Suprapubic skin (tissue), 3 donors: ENCODE results near the gene C3orf20.

Source experiments
- POLR2A ChIP-seq, 2 donors: fragments of 450-650 bp; IDR thresholded peaks; one replicate each; pipeline ENCODE4 v1.6.1; 2017; ENCODE audit warnings: antibody characterized with exemption in 2 of 2, mild to moderate bottlenecking in 2 of 2, moderate library complexity in 2 of 2
- TF ChIP-seq, protein P1 (sequence below), 2 donors: fragments of 200-600 bp in 1 of 2; fragments of 450-650 bp in 1 of 2; sonication (generic) in 1 of 2; IDR thresholded peaks; one replicate each; pipeline ENCODE4 v1.5.1; 2016 to 2019; ENCODE audit warnings: antibody characterized with exemption in 2 of 2, mild to moderate bottlenecking in 1 of 2, moderate library complexity in 1 of 2

DNA sequence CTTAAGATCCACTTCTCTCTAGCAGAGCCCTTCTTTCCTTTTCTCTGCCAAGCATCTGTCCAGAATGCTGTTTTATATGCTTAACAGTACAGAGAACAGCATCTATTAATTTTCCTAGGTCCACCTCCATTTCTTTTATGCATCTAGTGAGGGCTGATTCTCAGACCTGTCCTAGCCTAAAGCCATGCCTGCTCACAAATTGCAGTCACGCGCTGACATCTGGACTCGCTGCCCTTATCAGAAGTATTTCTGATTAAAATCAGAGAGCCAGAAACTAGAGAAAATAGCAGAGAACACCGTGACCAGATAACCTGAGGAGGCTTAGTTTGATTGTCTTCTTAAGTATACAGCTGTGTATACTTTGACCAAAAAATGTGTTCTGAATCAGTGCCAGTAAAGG is 1.9 kb downstream of the C3orf20 start:
- TF ChIP-seq, protein P1, sequence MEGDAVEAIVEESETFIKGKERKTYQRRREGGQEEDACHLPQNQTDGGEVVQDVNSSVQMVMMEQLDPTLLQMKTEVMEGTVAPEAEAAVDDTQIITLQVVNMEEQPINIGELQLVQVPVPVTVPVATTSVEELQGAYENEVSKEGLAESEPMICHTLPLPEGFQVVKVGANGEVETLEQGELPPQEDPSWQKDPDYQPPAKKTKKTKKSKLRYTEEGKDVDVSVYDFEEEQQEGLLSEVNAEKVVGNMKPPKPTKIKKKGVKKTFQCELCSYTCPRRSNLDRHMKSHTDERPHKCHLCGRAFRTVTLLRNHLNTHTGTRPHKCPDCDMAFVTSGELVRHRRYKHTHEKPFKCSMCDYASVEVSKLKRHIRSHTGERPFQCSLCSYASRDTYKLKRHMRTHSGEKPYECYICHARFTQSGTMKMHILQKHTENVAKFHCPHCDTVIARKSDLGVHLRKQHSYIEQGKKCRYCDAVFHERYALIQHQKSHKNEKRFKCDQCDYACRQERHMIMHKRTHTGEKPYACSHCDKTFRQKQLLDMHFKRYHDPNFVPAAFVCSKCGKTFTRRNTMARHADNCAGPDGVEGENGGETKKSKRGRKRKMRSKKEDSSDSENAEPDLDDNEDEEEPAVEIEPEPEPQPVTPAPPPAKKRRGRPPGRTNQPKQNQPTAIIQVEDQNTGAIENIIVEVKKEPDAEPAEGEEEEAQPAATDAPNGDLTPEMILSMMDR (IDR thresholded peaks at IDR 0.05) = no peak
- TF ChIP-seq POLR2A (IDR thresholded peaks at IDR 0.05) = no peak
